GM18519 (cell line): ENCODE measurements around the gene SLC13A2.
"Not testable (repeated sequence)": the region's sequence is repeated elsewhere in the genome, so short reads cannot be mapped to it uniquely, and the experiment has no call there.

Experiments used
- ATAC-seq: cut with Tn5 transposase; IDR thresholded peaks from one replicate; pipeline ENCODE4 v1.9.1; 2021; ENCODE audit warnings: mild to moderate bottlenecking, moderate library complexity; ENCODE audit not compliant: unreplicated experiment, low FRiP score

Gene SLC13A2

DNA sequence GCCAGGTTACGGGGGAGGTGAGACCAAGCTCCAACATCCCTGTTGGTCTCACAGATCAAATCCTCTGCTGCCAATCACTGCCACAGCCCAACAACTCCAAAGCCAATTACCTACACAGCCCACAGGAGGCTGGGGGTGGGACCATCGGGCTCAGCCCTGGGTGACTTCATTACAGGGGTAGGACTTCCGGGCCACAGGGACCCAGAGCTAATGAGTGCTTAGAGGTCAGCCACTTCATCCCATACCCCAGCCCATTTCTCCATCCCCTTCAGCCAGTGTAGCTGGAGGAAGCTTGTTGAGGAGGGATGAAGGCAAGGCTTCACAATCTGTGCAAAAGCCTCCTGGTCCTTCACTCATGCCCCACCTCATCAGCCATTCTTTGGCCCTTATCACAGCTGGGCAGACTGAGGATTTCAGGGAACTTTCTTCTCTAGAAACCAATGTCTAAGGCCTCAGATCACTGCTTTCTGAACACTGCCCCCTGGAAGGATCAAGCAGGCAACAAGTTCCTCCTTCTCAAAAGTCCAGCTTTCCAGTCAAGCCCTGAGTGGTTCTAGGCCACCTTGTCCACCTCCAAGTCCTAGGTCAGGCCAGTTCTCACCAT is 38.5 kb downstream of the SLC13A2 start:
- ATAC-seq, result no peak

DNA sequence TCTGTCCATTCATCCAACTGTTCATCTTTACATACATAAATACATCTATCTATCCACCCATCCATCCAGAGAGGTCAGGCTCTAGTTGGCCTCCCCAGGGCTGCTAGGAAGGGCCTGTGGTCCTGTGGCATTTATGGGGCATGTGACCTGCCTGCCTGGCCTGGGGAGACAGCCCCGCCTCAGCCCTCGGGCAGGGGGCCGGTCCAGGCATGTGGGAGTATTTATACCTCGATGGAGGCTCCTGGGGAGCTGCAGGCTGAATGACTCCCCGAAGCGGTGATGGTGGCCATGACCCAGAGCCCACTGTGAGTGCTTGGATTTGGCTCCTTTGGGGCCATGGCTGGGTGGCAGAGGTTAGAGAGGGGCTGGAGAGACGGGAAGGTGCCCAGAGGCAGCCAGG is 40.0 kb downstream of the SLC13A2 start:
- no peak for ATAC-seq

DNA sequence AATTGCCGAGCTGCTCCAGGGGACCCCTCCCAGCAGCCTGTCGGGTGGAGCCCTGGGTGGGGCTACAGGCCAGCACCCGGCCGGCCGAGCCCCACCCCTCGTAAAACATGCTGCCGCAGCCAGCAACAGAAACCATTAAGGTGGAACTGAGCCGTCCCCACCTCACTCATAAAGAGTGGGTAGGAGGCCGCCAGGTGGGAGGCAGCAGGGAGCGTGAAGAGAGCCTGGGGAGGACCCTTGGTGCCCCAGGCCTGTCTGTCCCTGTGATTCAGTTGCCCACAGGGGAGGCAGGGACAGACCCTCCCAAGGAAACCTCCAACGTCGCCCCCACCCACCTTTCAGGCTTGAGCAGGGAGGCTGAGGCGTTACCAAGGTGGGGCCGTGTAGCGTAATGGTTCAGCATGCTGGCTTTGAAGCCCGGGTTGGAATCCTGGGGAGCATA is 41.1 kb downstream of the SLC13A2 start:
- no peak for ATAC-seq

DNA sequence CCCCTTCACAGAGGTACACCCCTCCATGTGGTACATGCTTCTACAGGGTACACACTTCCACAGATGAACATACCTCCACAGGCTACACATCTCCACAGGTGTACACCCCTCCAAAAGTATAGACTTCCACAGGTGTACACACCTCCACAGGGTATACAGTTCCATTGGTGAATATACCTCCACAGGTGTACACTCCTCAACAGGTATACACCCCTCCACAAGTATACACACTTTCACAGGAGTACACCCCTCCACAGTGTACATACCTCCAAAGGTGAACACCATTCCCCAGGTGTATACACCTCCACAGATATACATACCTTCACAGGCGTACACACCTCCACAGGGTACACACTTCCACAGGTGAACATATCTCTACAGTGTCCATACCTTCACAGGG is 42.1 kb downstream of the SLC13A2 start:
- ATAC-seq, result no peak

DNA sequence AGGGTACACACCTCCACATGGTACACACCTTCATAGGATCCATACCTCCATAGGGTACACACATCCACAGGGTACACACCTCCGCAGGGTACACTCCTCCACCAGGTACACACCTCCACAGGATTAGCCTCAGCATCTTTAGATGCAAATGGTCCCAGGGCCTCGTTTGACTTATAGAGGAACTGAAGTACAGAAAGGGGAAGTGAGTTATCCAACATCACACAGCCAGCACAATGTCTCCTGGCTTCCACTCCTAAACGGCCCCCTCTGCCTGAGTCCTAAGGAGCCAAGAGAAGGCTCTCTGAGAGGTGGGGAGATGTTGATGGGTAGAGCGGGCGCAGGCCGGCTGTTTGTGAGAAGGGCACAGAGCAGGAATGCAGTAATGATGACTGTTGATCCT is 44.7 kb downstream of the SLC13A2 start:
- no peak for ATAC-seq

DNA sequence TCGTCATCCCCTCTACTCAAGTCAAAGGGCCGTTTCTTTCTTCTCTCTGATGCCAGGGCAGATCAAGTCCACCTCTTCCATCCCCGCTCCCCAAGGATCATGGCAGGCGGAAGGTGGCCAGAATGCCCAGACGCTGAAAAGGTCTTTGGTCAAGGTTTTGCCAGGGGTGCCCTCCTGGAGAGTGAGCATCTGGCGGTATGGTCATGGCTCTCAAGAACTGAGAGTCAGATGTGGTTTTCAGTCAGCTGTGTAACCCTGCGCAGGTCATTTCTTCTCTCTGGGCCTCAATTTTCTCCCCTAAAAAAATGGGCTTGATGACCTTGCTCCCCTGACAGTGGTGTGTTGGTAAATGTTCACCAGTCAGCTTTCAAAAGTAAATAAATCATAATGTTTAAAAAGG is 45.1 kb downstream of the SLC13A2 start:
- no peak for ATAC-seq

DNA sequence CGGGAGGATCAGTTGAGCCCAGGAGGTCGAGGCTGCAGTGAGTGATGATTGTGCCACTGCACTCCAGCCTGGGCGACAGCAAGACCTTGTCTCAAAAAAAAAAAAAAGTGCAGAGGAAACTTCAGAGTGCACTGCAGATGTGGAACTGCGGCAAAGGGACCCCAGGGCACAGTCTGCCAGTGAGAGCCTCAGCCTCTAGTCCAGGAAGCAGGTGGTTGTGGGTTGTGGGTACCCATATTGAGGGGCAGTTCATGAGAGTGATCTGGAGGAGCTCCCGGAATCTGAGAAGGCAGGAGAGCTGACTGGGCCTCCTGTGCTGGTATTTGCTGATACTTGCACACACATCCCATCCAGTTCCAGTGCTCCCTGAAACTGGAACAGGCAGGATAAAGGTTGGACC is 45.8 kb downstream of the SLC13A2 start:
- ATAC-seq, result no peak

DNA sequence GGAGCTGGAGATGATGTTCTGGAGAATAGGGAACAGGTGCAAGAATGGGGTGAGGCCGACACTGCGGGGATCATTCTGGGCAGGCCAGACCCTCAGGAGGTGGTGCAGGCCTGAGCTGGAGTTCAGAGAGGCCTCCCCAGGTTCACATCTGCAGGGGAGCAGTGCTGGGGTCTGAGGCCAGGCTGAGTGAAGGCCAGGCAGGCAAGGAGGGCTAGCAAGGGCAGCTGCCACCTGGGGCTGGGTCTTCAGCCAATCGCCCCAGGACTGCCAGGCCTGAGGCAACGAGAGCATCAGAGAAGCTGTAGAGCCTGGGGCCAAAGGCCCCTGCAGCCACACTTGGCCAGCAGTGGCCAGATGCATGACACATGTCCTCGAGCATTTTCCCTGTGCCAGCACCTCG is 47.2 kb downstream of the SLC13A2 start:
- no peak for ATAC-seq

DNA sequence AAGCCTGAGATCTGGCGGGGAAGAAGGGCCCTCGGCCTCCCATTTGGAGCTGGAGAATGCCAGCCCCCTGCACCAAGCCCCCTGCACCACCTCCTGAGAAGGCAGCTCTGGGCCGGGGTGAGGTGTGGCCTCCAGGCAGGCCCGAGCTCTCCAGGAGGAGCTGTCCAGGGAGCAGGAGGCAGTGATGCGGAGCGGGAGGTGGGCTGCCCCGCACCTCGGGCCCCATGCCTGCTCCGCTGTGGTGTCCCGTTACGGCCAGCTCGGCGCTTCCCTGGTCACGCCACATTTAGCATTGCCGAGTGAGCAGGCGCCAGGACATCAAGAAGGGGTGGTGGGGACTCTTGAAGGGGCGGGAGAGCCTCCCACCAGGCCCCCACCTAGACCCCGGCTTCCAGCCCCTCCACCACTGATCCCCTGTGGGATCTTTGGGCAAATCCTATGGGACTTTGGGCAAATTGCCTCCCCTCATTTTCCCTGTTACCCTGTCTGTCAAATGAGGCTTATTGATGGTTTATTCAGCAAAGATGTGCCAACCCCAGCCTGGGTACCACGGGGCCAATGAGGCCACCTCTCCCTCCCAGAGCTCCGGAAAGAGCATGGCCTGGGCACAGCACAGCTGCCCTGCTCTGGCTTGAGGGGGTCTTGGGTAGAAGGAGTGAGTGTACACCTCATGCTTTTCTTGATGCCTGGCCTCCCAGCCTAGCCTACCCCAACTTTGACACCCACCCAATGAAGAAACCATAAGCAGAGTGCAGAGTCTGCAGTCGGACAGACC is 48.1 kb downstream of the SLC13A2 start:
- no peak for ATAC-seq

DNA sequence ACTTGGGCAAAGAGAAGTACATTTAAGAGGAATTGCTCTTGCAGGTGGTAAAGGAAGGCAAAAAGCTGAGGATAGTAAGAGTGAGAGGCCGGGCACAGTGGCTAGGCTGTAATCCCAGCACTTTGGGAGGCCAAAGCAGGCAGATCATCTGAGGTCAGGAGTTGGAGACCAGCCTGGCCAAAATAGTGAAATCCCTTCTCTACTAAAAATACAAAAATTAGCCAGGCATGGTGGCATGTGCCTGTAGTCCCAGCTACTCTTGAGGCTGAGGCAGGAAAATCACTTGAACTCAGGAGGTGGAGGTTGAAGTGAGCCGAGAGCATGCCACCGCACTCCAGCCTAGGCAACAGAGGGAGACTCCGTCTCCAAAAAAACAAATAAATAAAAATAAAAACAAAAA is 48.8 kb downstream of the SLC13A2 start:
- ATAC-seq, result not testable (repeated sequence)

DNA sequence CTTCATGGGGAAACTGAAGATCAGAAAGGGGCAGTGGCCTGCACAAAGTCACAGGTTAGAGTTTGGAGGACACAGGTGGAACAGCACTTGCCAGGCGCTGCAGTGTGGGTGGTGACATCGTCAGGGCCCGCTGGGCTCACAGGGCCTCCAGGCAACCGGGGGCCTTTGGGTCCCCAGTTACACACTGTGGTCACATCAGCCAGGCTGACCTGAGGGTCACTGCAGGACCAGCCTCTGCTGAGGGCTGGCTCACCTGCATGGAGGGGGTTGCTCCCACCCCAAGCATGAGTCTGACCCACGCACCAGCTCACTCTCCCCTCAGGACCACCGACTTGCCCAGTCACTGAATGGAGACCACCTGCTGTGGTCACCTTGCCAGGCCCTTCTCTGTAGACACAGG is 49.7 kb downstream of the SLC13A2 start:
- no peak for ATAC-seq

DNA sequence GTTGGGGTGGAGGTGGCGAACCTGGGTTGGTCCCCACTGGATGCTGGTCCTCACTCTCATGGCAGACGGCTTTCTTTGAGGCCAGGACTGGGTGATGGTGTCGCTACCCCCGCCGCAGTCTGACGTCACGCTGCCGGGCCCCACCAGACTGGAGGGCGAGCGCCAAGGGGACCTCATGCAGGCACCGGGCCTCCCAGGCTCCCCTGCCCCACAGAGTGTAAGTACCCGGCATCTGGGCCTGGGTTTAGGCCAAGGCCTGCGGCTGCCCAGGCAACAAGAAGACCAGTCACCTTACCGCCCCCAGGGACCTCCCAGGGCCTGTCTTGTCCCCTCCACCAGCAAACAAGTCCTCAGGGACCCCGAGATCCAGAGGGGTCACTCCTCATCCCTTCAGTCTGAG is 50.4 kb downstream of the SLC13A2 start:
- no peak for ATAC-seq

DNA sequence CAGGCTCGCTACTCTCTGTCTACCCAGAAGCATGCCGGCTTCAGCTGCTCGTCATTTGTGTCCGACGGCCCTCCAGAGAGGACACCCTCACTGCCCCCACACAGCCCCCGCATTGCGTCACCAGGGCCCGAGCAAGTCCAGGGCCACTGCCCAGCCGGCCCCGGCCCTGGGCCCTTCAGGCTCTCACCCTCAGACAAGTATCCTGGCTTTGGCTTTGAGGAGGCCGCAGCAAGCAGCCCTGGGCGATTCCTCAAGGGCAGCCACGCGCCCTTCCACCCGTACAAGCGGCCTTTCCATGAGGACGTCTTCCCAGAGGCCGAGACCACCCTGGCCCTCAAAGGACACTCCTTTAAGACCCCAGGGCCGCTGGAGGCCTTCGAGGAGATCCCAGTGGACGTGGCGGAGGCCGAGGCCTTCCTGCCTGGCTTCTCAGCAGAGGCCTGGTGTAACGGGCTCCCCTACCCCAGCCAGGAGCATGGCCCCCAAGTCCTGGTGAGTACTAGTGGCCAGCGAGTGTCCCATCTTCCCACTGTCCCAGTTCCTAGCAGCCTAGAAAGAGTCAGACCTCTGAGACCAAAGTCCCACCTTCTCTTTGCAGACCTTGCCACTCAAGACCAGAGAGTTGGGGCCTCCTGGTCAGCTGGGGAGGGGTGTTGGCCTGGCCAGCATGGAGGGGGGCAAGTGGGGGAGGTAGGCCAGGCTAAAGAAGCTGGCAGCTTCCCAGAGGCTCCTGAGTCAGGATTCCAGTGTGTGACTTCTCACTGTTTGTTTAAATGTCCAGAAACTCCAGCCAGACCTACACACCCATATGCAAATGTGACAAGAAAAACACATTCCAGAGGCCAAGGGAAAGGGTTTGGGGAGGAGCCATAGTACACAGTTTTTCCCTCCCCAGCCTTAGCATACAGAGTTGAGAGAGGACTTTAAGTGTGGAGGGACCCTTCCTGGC is 51.3 kb downstream of the SLC13A2 start:
- ATAC-seq, result no peak

DNA sequence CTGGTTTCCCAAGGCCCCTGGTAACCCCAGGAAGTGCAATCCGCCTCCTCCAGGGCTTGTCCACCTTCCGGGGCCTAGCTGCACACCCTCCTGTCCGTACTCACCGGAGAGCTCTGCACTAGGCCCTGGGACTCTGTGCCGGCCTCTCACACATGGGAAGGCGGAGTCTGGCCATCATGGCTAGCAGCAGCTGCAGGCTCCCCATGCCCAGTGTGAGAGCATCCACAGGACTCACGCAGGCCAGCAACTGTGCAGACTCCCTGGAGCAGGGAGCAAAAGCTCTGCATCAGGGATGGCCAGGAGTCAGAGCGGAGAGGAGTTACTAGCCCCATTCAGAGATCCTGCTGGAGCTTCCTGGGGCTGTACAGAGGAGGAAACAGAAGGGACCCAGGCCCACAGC is 52.9 kb downstream of the SLC13A2 start:
- ATAC-seq, result no peak

DNA sequence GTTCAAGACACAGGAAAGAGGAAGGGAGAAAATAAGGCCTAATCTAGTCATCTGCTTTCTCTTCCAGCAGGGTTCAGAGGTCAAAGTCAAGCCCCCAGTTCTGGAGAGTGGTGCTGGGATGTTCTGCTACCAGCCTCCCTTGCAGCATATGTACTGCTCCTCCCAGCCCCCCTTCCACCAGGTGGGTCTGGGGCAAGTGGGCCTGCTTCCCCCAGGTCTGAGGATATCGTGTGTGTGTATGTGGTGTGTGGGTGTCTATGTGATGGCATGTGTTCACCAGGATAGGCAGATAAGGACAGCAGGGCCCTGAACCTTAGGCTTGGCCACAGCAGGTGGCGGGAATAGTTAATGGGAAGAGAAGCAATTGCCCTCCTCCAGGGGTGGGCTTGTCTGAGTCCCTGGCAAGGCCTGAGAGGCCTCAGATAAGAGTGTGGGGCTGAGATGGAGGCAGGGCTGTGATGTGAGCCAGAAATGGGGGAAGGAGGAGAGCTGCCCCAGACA is 53.8 kb downstream of the SLC13A2 start:
- no peak for ATAC-seq

DNA sequence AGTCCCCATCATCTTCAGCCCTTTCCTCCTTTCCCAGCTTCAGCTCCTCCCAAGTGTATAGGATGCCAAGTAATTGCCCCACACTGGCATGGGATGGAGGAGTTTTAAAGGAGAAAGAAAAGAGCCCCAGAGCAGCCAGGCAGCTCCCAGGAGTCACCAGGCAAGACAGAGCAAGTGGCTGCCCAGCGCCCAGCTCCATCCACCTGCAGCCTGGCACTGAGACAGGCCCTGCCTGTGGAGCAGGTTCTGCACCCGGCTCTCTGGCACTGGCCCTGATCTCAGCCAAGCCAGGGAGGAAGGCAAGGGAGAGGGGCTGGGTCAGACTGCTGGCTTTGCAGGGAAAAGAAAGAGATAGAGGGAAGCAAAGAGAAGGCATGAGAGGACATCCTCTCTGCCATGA is 54.4 kb downstream of the SLC13A2 start:
- ATAC-seq, result no peak

DNA sequence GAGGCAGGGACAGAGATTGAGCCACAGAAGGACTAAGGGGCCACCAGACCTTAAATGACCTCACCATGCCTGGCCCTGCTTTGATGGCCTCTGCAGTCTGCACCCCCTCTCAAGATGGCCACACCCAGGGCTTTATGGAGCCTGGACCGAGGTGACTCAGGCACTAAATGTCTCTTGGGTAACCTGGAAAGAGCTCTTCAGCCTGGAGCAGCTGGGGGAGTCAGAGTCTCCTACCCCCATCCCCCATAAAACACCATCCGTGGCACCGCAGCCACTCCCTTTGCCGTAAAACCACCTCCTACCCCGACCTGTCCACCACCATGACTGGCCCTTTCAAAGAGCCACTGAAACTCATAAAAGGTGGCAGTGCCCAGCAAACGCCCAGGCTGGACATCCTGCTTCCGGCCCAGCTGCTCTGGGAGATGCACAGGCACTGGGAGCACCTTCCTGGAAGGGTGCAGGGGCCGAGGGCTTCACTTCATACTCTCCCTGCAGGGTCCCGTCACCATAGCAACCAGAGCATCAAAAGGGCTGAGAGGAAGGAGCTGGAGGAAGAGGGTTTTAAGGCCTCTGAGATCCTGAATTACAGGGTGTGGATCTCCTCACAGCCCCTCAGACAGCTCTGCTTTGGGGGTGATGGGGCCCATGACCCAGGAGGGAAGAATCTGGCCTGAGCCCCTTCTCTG is 55.0 kb downstream of the SLC13A2 start:
- no peak for ATAC-seq

DNA sequence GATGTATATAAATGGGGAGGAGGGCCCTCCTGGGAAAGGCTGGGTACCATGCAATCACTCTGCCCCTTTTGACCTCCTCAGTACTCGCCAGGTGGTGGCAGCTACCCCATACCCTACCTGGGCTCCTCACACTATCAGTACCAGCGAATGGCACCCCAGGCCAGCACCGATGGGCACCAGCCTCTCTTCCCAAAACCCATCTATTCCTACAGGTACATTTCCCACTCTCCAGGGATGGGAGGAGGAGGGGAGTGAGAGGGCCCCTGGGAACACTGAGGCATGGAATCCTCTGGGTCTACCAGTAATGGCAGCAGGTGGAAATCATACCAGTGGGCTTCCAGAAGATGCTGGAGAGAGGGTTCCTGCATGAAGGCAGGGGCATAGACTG is 55.6 kb downstream of the SLC13A2 start:
- no peak for ATAC-seq

DNA sequence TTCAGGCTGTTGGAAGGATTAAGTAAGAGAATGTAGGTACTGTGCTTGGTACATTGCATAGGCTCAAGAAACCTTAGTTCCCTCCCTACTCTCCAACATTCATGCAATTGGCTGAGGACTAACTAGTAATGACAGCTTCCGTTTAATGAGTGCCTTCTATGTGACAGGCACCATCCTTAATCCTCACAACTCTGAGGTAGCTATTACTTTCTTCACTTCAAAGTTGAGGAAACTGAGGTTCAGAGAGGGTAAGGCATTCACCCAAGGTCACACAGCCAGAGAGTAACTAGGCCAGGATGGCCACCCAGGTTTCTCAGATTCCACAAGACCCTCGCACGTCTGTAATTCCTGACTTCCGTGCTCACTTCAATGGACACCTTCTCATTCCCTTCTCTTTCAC is 56.8 kb downstream of the SLC13A2 start:
- no peak for ATAC-seq

DNA sequence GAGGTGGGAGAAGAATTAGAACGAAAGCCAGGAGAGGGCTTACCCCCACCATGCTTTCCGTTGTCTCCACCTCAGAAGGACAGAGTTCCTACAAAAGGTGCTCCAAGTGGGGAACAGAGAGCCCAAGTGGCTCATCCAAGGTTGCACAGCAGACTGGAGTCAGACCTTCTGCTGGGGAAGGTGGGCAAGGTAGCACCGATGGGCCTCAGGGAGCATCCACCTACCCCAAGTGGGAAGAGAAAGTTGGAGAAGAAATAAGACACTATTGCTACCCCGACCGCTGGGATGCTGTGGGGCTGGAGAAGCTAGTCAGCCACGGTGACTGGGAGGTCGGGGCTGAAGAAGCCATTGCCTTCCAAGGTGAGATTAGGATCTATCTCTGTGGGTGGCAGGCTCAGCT is 57.5 kb downstream of the SLC13A2 start:
- ATAC-seq, result no peak
